HG03139 (cell line): ENCODE measurements around the gene DYRK1B.
"Not testable (repeated sequence)": the region's sequence is repeated elsewhere in the genome, so short reads cannot be mapped to it uniquely, and the experiment has no call there.

ENCODE experiments used
- ATAC-seq: cut with Tn5 transposase; IDR thresholded peaks from one replicate; pipeline ENCODE4 v1.9.1; 2021; ENCODE audit not compliant: unreplicated experiment

DYRK1B gene

DNA sequence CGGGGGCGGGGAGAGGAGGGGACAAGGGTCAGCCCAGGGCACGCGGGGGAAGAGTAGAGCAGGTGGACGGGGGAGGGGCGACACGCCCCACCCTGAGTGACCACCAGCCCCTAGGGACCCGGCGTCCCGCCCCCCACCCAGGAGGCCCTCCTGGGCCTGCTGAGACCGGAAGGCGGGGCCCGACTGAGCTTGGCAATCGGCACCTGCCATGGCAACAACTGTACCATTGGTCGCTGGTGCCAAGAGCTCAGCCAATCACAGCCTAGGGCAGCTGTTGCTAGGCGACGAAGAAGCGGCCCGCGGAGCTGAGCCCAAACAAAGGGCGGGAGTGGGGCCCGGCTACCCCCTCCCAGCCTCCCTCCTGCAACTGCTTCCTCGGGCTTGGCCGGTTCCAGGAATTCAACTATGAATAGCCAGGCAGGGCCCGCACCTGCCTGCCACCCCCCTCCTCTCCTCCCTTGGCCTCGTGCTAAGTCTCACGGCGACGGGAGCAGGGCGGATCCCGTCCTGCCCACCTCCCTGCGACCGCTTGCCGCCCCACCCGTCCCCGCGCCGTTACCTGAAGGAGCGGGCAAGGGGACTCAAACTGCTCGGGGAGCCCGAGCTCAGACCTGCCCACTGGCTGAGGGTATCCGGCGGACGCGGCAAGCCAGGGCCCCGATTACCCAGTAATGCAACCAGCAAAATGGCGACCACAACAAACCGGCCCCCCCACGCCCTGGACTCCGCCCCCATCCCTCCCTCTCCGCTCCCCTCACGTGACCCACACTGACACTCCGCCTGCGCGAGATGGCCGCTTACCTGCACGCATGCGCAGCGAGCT lies at the start of gene DYRK1B:
Gene DYRK1B, minus strand, starts transcription at position 699 of the 823 bp plus-strand sequence. CDS start 2,295 bp downstream, outside the sequence.
- ATAC-seq, result peak; percentile 83

DNA sequence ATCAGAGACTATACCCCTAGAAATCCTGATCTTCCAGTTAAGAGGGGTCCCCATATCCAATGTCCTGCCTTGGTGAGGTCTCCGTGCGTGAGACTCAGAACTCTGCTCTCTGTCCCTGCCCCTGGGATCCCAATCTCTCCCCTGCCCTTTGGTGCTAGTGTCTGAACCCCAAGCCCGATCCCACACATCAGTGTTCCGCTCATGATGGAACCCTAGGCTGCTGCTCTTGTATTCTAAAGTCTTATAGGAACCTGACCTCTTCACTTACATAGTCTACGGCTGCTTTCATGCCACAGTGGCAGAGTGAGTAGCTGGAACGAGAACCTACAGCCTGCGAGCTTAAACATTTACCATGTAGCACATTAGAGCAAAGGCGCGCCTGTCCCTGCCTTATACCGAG lies 48.7 kb upstream of the DYRK1B start:
- ATAC-seq, result not testable (repeated sequence)

DNA sequence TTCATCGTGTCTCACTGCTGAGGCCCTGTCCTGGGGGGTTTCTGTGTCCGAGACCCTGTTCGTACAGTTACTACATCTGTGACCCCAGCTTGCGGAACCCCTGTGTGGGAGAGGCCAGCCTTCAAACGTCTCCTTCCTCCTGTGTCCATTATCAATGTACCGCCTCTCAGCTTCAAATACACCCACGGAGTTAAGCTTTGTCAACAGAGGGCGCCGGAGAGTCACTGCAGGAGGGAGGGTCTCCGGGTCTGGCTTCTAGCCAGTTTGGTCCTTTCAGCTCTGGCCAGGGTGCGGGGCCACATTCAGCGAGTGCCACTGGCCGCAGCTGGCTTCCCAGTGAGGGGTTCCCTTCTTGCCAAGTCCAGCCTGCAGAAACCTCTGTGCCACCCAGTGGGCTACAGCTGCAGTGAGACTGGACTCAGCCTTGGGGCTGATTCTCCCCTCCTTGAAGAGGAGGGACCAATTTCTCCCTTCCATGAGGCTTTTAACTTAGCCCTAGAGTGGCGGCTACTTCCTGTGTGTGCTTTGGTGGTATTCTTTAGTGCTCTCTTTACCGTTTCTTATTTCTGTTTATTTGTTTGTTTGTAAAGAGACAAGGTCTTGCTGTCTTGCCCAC lies 47.6 kb upstream of the DYRK1B start:
- ATAC-seq, result not testable (repeated sequence)

DNA sequence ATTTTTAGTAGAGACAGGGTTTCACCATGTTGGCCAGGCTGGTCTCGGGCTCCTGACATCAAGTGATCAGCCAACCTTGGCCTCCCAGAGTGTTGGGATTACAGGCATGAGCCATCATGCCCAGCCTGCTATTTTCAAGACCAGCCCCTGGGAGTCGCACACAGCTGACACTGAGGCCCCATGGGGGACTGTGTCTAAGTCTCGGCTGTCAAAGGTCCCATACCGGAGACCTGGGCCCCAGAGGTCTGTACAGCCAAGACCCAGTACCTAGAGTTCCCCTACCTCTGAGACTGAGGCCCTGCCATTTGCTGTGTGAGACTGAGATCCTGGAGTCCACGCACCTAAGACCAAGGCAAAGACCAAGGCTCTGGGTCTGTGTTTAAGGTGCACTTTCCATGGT lies 46.3 kb upstream of the DYRK1B start:
- not testable (repeated sequence) for ATAC-seq

DNA sequence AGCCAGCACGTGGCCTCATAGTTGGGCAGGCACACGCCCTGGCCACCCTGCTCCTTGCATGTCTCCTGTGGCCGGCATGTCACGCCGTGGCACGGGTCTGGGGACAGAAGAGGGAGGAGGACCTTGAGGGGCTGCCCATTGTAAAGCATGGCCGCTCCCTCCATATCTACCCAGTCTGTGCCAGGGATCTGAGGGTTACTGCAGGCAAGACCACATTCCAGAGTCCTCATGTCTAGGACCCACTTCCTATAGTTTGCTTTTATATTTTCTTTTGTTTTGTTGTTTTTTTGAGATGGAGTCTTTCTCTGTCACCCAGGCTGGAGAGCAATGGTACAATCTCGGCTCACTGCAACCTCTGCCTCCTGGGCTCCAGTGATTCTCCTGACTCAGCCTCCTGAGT lies 45.8 kb upstream of the DYRK1B start:
- ATAC-seq, result not testable (repeated sequence)

DNA sequence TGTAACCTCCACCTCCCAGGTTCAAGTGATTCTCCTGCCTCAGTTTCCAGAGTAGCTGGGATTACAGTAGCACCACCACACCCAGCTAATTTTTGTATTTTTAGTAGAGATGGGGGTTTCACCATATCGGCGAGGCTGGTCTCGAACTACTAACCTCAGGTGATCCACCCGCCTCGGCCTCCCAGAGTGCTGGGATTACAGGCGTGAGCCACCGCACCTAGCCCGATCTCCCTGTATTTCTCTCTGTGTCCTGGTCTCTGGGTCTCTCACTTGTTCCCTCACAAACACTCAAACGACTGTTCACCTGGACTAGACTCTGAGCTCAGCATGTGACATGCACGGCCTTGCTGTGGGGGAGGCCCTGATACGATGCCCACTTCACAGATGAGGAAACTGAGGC lies 44.9 kb upstream of the DYRK1B start:
- ATAC-seq, result not testable (repeated sequence)

DNA sequence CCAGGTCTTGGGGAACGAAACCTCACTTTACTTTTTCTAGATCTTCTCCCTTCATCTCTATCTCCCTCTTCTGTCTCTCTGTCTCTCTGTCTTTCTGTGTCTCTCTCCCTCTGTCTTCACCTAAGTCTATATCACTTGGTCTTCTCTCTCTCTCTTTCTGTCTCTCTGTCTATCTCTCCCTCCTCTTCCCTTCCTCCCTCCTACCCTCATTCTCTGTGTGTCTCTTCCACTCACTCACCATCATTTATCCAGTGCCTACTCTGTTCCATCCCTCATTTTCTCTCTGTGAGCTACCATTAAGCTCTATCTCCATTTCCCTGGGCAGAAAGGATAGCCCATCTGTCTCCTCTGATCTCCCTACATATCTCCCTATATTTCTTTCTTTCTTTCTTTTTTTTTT lies 44.4 kb upstream of the DYRK1B start:
- ATAC-seq, result no peak

DNA sequence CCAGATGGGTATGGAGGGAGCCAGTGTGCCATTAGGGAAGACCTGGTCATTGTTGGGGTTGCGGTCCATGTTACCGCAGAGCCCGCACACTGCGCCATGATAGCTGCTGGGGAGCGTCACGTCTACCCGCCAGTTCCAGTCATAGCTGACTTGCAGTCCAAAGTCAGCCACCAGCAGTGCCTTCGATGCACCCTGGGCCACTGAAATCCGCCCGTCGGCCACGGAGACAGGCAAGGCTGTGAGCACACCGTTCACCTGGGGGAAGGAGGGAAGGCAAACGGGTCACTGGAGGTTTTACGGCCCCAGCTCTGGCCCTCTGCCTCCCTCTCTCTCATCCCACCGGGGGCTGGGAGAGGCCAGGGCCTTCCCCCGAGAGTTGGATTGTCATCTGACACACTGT lies 44.0 kb upstream of the DYRK1B start:
- not testable (repeated sequence) for ATAC-seq

DNA sequence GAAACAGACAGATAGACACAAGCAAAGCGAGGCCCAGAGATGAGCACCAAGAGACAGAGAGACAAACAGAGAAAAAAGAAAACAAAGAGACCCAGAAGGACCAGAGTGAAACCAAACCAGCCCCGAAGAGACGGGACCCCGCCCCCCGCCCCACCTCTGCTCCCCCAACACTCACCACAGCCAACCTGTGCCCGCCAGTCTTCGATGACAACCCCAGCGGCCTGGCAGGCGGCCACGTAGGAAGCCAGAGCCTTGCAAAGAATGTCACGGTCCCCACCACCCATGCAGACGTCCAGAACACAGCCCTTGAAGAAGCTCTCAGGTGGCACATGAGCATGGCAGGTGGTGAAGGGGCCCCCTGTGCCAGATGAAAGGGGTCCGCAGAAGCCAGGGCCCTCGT lies 43.5 kb upstream of the DYRK1B start:
- not testable (repeated sequence) for ATAC-seq

DNA sequence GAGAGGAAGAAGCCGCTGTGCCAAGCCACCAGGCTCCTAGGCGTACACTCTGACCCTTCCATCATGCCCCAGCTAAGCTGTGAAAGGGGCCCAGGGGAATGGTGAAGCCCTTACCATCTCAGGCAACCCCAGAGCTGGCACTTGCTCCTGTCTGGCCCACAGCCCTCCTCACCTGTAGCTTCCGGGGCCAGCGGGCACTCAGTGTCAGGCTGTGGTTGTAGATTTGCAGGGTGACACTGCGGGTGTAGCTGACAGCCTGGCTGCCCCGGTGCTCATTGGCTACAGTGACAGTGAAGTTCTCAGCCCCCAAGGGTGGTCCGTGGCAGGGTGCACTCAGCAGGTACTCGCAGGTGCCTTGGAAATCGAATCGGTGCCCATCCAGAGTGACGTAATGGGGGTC lies 42.5 kb upstream of the DYRK1B start:
- not testable (repeated sequence) for ATAC-seq

DNA sequence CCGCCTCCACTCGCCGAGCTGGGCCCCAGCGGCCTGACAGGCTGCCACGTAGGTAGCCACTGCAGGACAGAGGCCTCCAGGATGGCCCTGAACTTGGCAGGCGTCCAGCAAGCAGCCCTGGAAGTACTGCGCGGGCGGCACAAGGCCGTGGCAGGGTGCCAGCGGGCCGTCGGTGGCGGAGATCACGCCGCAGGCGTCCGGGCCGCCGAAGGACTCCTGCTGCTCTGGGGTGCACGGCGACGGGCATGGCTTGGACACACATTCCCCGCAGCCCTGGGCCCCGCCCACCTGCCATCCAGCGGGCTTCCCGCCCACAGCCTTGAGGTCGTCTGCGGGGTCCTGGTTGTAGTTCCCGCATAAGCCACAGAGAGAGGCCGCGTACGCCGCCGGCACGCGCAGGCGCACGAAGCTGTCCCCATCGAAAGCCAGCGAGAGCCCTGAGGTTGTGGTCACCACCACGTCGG lies 41.5 kb upstream of the DYRK1B start:
- not testable (repeated sequence) for ATAC-seq

DNA sequence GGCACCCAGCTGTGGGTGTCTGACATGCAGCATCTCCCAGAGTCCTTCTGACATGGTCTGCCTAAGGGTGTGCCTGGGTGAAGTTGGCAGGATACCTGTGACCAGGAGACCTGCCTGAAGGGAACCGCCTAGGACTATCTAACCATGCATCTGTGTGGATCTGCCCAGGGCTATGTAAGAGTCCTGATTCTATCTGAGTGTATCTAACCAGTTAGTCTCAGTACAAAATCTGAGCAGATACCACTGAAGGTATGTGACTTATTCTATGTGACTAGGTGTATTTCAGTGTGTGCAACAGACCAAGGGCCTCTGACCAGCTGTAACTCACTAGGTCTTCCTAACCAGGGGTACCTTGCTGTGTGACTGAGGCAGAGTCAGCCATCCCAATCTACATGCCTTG lies 40.4 kb upstream of the DYRK1B start:
- no peak for ATAC-seq

DNA sequence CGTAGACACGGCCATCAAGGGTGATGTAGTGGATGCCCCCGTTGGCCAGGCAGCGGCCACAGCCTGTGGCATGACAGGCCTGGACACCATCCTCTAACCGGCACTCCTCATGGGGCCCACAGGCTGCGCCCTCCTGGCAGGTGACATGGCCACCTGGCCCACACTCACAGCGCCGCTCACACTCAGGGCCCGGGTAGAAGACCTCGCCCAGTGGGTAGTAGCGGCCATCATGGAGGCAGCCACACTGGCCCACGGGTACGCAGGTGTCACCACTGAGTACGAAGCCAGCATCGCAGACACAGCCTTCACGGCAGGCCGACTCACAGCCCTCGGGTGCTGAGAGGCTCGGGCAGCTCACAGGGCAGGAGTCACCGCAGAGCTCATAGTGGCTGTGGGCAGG lies 39.4 kb upstream of the DYRK1B start:
- no peak for ATAC-seq

DNA sequence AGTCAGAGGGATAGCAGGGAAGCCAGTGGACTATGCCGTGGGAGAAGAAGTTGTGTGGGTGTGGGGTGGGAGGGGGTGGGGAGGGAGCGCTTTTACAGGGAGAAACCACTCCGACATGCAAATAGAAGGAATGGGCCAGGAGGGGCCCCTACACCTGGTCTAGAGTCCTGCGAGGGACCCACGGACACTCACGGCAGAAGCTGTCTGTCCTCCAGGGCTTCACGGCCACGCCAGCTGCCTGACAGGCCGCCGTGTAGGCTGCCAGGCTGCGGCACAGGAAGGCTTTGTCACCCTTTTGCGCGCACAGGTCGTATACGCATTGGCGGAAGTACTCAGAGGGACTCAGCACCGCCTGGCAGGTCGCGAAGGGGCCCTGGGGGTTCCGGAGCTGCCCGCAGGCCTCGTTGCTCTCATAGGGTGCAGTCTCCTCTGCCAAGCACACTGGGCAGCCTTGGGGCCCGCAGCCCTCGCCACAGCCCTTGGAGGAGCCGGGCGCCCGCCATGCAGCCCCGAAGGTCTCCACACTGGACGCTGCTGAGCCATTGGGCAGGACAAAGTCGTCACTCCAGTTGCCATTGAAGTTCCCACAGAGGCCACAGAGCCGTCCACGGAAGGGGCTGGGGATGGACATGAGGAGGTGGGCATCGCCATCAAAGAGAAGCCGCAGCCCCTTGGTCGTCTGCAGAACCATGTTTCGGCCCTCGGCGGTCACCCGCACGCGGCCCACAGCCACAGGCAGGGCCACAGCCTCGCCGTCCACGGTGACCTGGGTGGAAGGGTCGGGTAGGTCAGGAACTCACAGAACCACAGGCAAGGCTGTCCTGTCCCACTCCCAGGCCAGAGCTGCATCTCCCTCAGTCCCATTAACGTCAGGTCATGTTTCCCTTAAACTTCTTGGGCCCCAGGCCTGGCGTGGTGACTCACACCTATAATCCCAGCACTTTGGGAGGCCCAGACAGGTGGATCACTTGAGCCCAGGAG lies 38.2 kb upstream of the DYRK1B start:
- no peak for ATAC-seq

DNA sequence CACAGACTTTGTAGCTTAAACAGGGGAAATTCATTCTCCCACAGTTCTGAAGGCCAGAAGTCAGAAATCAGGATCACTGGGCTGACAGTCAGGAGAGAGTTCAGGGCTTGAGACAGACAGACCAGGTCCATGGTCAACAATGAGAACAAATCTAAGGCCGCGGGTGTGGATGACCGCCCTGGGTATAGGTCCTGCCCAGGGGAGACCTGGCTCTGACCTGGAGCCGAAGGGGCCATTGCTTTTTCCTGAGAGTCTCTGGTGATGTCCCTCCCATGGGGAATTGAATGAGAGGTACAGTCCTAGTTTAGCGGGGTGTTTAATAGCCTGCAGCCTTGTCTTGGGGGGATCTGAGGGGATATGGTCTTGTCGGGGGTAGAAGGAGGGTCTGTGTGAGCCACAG lies 37.4 kb upstream of the DYRK1B start:
- ATAC-seq, result no peak

DNA sequence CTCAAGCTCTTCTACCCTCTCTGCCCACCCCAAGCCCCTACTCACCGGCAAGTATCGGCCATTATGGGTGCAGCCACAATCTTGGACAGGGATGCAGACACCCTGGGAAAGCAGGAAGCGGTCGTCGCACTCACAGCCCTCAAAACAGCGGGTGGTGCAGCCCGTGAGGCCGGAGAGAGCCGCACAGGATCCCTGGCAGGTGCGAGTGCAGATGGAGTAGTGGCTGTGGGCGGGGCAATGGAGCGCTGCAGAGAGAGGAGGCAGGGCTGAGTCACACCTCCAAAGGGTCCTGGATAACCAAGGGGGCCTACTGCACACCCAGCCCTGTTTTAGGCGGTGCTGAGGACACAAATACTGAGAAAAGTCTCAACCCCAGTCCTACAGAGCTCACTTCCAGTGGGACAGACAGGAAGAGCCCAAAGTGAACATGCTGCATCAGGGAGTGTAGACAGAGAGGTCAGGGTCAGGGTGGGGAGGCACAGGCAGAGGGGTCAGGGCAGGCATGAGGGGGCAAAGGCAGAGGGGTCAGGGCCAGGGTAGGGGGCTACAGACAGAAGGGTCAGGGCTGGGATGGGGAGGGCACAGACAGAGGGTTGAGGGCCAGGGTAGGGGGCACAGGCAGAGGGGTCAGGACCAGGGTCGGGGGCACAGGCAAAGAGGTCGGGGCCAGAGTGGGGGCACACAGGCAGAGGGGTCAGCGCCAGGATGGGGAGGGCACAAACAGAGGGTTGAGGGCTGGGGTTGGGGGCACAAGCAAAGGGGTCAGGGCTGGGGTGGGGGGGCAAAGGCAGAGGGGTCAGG lies 36.4 kb upstream of the DYRK1B start:
- ATAC-seq, result no peak

DNA sequence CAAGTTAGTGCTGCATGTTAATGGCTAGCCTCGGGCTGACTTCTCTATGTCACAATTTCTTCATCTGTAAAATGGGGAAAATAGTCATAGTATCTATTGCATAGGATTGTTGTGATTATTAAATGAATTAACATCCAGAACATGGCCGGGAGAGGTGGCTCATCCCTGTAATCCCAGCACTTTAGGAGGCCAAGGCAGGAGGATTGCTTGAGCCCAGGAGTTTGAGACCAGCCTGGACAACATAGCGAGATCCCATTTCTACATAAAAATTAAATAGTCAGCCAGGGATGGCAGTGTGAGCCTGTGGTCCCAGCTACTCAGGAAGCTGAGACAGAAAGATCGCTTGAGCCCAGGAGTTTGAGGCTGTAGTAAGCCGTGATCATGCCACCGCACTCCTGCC lies 34.0 kb upstream of the DYRK1B start:
- ATAC-seq, result no peak

DNA sequence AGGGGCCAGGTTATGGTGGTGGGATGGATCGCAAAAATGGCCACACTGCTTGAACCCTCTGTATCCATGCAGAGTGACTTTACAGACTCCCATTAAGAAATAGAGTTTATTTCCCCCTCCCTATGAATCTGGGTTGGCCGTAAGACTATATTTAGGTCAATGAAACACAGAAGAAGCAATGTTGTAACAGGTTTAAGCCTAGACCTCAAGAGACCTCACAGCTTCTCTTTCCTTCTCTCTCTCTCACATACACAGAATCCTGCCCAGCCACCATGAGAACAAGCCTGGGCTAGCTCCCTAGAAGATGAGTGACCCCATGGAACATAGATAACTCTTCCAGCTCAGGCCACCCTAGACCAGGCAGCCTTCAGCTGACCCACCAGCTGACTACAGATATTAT lies 33.2 kb upstream of the DYRK1B start:
- ATAC-seq, result no peak

DNA sequence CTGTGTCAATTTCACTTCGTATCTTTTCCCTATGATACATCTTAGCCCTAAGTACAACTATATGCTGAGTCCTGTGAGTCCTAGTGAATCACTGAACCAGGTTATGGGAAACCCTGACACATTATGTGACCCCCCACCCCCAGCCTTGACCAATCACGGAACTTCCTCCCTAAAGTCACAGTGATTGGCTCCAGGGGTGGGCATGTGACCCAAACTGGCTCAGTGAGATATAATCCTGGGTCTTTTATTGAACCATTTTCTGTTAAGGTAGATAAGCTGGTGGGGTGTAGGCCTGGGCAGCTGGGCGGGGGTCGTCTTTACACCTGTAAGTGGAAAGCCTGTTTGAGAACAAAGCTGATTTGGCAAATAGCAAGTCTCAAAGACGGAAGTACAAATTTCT lies 32.0 kb upstream of the DYRK1B start:
- ATAC-seq, result no peak

DNA sequence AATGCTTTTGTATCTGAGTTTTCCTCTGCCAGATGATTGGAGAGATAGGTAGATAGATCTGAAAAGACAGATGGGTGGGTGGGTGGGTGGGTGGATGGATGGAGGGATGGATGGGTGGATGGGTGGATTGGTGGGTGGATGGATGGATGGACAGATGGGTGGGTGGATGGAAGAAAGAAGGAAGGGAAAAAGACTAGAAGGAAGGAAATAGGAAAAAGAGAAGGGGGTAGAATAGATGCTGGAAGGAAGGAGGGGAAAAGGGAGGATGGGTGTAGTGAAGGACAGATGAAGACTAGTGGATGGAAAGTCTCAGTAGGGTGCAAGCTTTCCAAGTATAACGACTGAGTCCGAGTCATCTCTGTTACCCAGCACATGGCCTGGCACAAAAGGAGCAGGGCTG lies 31.2 kb upstream of the DYRK1B start:
- ATAC-seq, result no peak
